Measurements from ENCODE around the gene NUP210.

Gene NUP210

GRCh38 chr3:13346481-13347389, 73.4 kb downstream of the NUP210 start:
- no peak for DNase-seq

- DNase-seq = no peak
Observed at GRCh38 chr3:13345772-13346171, 74.3 kb downstream of the NUP210 start.

- no peak for DNase-seq
Observed at GRCh38 chr3:13345284-13345683, 74.8 kb downstream of the NUP210 start.

- no peak for DNase-seq
Observed at GRCh38 chr3:13344663-13345062, 75.5 kb downstream of the NUP210 start.

GRCh38 chr3:13343601-13344000, 76.5 kb downstream of the NUP210 start:
- no peak for DNase-seq

- DNase-seq = no peak
Observed at GRCh38 chr3:13341229-13341905, 78.8 kb downstream of the NUP210 start.

GRCh38 chr3:13339833-13340232, 80.3 kb downstream of the NUP210 start:
- no peak for DNase-seq

GRCh38 chr3:13338996-13339395, 81.1 kb downstream of the NUP210 start:
- no peak for DNase-seq

GRCh38 chr3:13338231-13338630, 81.9 kb downstream of the NUP210 start:
- no peak for DNase-seq

- DNase-seq = no peak
Observed at GRCh38 chr3:13336592-13336991, 83.5 kb downstream of the NUP210 start.

- DNase-seq = no peak
Observed at GRCh38 chr3:13335503-13335902, 84.6 kb downstream of the NUP210 start.

- DNase-seq = no peak
Observed at GRCh38 chr3:13335059-13335458, 85.1 kb downstream of the NUP210 start.

- no peak for DNase-seq
Observed at GRCh38 chr3:13333236-13333897, 86.8 kb downstream of the NUP210 start.

- DNase-seq = no peak
Observed at GRCh38 chr3:13332740-13333139, 87.4 kb downstream of the NUP210 start.

- no peak for DNase-seq
Observed at GRCh38 chr3:13332158-13332557, 88.0 kb downstream of the NUP210 start.

- no peak for DNase-seq
Observed at GRCh38 chr3:13329746-13330145, 90.4 kb downstream of the NUP210 start.

GRCh38 chr3:13325892-13326443, 94.2 kb downstream of the NUP210 start:
- DNase-seq = no peak

GRCh38 chr3:13324835-13325501, 95.2 kb downstream of the NUP210 start:
- no peak for DNase-seq

- no peak for DNase-seq
Observed at GRCh38 chr3:13323822-13324221, 96.3 kb downstream of the NUP210 start.

- no peak for DNase-seq
Observed at GRCh38 chr3:13322324-13322723, 97.8 kb downstream of the NUP210 start.

- no peak for DNase-seq
Observed at GRCh38 chr3:13319564-13320220, 100.4 kb downstream of the NUP210 start.
